ENCODE measurements around the gene CDC42BPB.

The CDC42BPB gene

DNA sequence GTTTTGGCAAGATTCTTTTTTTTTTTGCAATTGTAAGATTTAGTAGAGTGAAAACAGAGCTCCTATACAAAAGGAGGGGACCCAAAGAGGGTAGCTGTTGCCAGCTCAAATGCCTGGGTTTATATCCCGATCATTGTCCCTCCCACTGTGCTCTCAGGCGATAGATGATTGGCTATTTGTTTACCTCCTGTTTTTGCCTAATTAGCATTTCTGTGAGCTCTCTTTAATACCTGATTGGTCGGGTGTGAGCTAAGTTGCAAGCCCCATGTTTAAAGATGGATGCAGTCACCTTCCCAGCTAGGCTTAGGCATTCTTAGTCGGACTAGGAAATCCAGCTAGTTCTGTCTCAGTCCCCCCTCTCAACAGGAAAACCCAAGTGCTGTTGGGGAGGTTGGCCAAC is 39.0 kb upstream of the CDC42BPB start:
- no peak for DNase-seq (ENCODE audit: low read depth in 3 of 3, low spot score in 1 of 3)

DNA sequence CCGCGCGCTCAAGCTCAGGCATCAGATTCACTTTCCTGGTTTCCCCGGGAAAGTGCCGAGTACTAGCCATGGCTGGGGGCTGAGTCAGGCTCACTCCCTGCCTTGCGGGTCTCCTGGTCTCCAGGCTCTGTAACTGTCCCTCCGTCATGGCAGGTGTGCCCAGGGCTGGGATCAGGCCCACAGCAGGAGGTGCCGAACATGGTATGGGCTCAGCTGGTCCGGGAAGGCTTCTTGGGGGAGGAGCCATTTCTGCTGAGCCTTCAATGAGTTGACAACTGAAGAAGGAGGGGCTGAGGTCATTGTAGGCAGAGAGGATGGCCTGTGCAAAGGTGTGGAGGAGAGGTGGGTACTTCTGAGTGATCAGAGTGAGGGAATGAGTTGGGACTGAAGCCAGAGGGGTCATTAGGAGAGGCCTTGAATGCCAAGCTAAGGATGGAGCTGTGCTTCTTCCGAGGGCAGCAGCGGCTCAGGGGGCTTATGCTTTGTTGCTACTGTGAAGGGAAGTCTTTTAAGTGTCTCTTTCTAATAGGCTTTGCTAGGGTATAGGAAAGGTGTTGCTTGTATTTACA is 37.9 kb upstream of the CDC42BPB start:
- no peak for DNase-seq (ENCODE audit: low read depth in 3 of 3, low spot score in 1 of 3)

GRCh38 chr14:103094406-103095209 is 37.3 kb upstream of the CDC42BPB start, which contains the start of gene EXOC3L4:
Gene EXOC3L4 (plus strand): TSS chr14:103094725. CDS start chr14:103100220, 5,495 bp downstream.
- DNase-seq (ENCODE audit: low read depth in 3 of 3, low spot score in 1 of 3) = no peak

GRCh38 chr14:103093856-103094405 is 36.6 kb upstream of the CDC42BPB start:
- no peak for DNase-seq (ENCODE audit: low read depth in 3 of 3, low spot score in 1 of 3)

DNA sequence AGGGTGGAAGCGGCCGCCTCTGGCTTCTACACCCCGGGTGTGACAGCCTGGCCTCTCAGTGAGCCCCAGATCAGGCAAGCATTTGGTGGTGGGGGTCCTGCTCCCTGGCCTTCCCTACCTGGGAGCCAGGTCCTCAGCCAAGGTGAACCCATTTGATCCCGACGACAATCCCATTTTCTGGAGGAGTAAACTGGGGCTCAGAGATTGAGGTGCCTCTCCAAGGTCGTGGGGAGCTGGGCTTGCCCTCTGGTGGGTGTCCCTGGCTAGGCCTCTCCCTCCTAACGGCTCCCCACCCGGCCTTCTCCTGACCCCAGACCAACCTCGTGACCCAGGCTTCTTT is 34.5 kb upstream of the CDC42BPB start:
- DNase-seq (ENCODE audit: low read depth in 3 of 3, low spot score in 1 of 3) = no peak

DNA sequence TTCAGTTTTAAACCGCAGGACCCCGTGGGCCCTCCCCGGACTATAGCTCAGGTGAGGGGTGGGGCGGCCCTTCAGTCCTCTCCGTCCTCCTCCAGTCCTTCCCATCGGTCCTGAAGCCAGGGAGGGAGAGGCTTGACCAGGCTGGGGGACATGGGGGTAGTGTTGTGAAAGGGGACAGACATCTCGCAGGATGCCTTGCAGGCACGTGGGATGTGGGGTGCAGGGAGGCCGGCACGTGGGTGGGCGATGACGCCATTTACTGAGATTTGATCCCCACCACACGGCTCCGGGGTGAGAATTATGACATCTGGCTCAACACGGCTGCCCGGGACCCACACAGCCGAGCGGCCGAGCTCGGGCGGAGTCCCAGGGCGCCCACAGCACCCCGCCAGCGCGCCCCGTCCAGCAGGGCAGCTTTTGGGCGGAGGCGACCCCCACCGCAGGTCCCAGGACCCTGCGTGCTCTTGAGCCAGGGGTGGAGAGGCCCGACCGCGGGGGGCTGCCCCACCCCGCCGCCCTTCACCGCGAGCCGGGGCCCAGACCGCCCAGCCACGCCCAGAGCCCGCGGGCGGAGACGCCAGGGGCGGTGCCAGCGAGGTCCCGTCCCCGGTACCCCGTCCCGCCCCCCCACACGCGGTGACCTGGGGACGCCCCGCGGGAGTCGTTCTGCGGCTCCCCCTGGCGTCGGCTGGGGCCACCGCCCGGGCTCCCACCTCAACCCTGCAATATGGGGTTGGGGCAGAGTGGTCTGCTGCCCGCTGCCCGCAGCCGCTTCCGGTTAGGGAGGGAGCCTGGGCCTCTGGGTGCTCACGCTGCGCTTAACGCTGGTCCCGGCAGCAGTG is 33.9 kb upstream of the CDC42BPB start:
- DNase-seq (ENCODE audit: low read depth in 3 of 3, low spot score in 1 of 3) = peak; percentile 36 to 68 (median 53)

- no peak for DNase-seq (ENCODE audit: low read depth in 3 of 3, low spot score in 1 of 3)
Observed at GRCh38 chr14:103090481-103091020, 33.2 kb upstream of the CDC42BPB start.

- no peak for DNase-seq (ENCODE audit: low read depth in 3 of 3, low spot score in 1 of 3)
Observed at GRCh38 chr14:103089386-103090335, 32.3 kb upstream of the CDC42BPB start.

DNA sequence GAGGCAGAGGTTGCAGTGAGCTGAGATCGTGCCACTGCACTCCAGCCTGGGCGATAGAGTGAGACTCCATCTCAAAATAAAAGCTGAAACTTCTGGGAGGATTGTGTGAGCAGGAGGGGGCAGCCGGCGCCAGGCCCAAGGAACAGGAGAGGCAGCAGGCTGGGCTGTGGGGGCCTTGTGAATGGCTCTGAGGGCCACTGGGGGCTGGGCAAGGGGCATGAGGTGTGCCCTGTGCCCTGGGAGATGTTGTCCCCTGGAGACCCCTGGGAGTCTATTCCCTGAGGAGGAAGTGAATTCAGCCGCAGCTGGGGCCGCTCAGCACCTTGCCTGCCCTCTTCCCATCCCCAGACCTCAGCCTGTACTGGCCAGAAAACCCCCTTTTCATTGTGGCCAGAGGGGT is 31.6 kb upstream of the CDC42BPB start:
- no peak for DNase-seq (ENCODE audit: low read depth in 3 of 3, low spot score in 1 of 3)

- DNase-seq (ENCODE audit: low read depth in 3 of 3, low spot score in 1 of 3) = no peak
Observed at GRCh38 chr14:103087343-103087835, 30.0 kb upstream of the CDC42BPB start.

DNA sequence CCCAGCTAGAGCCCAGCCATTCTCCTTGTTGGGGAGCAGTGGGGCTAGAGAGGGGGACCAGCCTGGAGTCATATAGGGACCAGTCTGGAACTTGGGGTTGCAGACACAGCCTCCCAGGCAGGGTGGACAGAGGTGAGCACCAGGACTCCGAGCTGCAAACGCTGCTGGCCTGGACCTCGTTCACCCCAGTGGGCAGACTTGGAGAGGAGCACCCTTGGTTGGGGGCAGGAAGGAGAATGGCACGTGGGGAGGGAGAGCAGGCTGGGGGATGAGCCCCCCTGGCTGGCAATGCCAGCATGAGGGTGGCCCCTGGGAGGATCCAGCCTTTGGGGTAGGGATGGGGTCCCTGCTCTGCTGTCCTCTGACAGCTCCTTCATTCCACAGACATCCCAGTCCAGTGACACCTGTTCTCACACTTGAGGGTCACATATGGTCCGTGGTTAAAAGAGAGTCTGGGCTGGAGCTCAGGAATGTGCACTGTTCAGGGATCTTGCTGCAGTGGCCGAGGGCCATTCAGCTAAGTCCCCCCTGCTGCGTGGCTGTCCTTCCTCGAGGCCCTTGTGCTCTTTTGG is 29.5 kb upstream of the CDC42BPB start:
- DNase-seq (ENCODE audit: low read depth in 3 of 3, low spot score in 1 of 3) = no peak

- DNase-seq (ENCODE audit: low read depth in 3 of 3, low spot score in 1 of 3) = no peak
Observed at GRCh38 chr14:103085106-103086091, 28.1 kb upstream of the CDC42BPB start.

DNA sequence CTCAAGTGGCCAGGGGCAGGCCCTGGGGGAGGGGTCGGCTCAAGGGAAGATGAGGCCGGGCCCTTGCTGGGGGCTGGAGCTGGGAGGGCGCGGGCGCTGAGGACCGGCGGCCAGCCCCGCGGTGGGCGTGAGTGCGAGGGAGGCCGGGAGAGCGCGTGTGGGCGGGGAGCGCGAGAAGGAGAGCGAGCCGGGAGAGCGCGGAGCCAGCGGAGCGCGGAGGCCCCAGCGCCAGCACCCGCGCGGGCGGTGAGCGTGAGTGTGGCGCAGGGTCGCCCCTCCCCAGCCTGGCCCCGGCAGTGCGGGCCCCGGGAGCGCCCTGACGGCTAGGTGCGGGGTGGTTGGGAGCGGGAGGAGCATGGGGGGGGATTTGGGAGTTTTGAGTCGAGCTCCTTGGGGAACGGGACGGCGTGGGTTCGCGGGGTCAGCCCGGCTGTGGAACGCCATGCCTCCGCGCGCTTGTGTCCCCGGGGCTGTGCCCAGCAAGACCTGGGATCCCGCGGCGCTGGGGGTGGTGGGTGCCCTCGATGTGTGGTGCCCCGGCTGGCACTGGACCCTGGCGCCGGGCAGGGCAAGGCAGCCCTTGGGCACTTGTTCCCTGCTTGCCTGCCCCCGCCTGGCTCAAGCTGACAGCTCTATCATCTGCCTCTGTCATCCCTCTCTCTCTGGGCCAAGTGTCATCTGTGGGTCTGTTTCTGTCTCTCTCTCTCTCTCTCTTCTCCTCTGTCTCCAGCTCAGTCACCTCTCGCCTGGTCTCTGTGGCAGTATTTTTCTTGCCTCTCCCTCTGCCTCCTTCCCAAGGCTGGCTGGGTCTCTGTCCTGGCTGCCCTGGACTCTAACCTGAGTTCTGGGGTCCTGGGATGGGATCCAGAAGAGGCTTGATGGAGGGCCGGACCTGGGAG is 26.9 kb upstream of the CDC42BPB start, which contains the start of gene LBHD2:
TSS of gene LBHD2 (plus strand) at position 190 of the 899 bp plus-strand sequence. CDS start 1,803 bp downstream, outside the sequence.
- no peak for DNase-seq (ENCODE audit: low read depth in 3 of 3, low spot score in 1 of 3)

DNA sequence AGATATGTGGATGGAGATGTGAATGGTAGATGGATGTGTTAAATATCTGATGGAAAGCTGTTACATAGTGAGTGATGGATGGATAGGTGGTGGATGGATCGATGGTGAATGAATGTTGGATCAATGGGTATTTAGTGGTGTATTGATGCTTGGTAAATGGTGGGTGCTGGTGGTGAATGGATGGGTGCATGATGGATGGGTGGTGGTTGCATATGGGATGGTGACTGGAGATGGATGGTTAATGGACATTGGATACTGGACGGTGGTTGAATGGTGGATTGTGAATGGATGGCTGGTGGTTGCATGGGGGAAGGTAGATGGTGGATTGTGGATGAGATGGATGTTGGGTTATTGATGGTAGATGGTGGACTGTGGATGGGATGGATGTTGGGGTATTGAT is 24.6 kb upstream of the CDC42BPB start:
- DNase-seq (ENCODE audit: low read depth in 3 of 3, low spot score in 1 of 3) = no peak

DNA sequence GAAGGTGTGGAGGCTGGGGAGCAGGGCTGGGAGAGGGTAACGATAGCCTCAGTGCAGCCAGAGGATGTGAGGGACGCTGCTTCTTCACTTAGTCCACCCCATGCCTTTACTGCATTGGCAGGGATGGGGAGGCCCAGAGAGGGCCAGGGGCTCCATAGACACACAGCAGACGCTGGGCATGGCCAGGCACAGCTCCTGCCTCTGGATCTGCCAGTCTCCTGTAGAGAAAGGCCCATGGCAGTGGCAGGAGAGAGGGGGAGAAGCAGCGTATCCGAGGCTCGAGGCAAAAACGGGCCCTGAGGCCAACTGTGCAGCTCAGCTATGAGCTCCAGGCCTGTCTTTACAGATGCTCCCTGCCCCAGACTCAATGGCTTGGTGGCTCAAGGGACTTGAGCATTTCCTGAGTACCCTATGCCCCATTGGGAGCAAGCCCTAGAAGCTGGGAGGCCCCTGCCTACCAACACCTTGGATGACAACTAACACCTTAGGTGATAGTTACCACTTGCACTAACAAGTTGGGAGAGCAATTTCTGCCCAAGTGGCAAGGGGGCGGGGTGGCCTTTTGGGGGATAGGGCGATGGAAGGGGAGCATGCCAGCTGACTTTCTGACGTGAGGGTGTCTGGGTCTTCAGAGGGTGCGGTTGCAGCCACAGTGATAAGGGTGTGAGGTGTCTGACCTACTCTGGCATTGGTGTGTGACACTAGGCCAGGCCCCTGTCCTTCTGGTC is 21.7 kb upstream of the CDC42BPB start:
- no peak for DNase-seq (ENCODE audit: low read depth in 3 of 3, low spot score in 1 of 3)

- peak; percentile 50 to 55 (median 51) for DNase-seq (ENCODE audit: low read depth in 3 of 3, low spot score in 1 of 3)
Observed at GRCh38 chr14:103078420-103078749, 21.0 kb upstream of the CDC42BPB start.

Measured in stimulated activated CD4-positive, alpha-beta T cell treated with anti-CD3 and anti-CD28 coated beads, TNF-alpha, amount 100 ng/mL, for 1 hour (primary cell).